HEK293 (cell line): ENCODE results near the gene RPL29.
"Not testable (repeated sequence)": the region's sequence is repeated elsewhere in the genome, so short reads cannot be mapped to it uniquely, and the experiment has no call there.

Experiments used
- SP2 ChIP-seq: fragments of 450-650 bp; formaldehyde crosslinking; IDR thresholded peaks from 2 replicates; pipeline ENCODE4 v1.5.1; 2016; ENCODE audit warnings: missing biosample characterization, missing genetic modification characterization
- YY1 ChIP-seq: fragments of 450-650 bp; formaldehyde crosslinking; IDR thresholded peaks from 2 replicates; pipeline ENCODE4 v1.5.1; 2018; ENCODE audit warnings: missing biosample characterization, missing genetic modification characterization
- ZNF121 ChIP-seq: fragments of 450-650 bp; formaldehyde crosslinking; IDR thresholded peaks from 2 replicates; pipeline ENCODE4 v1.5.1; 2016; ENCODE audit warnings: missing biosample characterization, missing genetic modification characterization
- ZNF133 ChIP-seq: fragments of 450-650 bp; formaldehyde crosslinking; IDR thresholded peaks from 2 replicates; pipeline ENCODE4 v1.5.1; 2016; ENCODE audit warnings: missing biosample characterization, missing genetic modification characterization
- ZNF521 ChIP-seq: fragments of 450-650 bp; formaldehyde crosslinking; IDR thresholded peaks from 2 replicates; pipeline ENCODE4 v1.5.1; 2017; ENCODE audit warnings: missing biosample characterization, mild to moderate bottlenecking, missing genetic modification characterization
- ZNF670 ChIP-seq: fragments of 450-650 bp; formaldehyde crosslinking; IDR thresholded peaks from 2 replicates; pipeline ENCODE4 v1.5.1; 2016; ENCODE audit warnings: missing biosample characterization, missing genetic modification characterization, low read depth
- ZNF791 ChIP-seq: fragments of 450-650 bp; formaldehyde crosslinking; IDR thresholded peaks from 2 replicates; pipeline ENCODE4 v1.5.1; 2016; ENCODE audit warnings: missing biosample characterization, missing genetic modification characterization
- ZSCAN30 ChIP-seq: fragments of 450-650 bp; IDR thresholded peaks from 2 replicates; pipeline ENCODE4 v1.5.1; 2018; ENCODE audit warnings: missing biosample characterization, mild to moderate bottlenecking, missing genetic modification characterization, moderate library complexity
- TF ChIP-seq, protein P1 (sequence below): fragments of 450-650 bp; formaldehyde crosslinking; IDR thresholded peaks from 2 replicates; pipeline ENCODE4 v1.5.1; 2016; ENCODE audit warnings: missing biosample characterization, missing genetic modification characterization

DNA sequence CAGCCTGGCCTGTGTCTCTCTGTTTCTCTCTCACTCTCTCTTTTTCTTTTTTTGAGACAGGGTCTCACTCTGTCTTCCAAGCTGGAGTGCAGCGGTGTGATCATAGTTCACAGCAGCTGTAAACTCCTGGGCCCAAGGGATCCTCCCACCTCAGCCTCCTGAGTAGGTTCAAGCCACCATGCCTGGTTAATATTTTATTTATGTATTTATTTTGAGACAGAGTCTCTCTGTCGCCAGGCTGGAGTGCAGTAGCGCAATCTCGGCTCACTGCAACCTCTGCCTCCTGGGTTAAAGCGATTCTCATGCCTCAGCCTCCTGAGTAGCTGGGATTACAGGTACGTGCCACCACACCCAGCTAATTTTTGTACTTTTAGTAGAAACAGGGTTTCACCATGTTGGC, 38.1 kb upstream of the RPL29 start:
- TF ChIP-seq YY1 (tag by site-specific recombination); ZNF670 (tag by site-specific recombination); SP2 (tag by site-specific recombination); ZNF133 (tag by site-specific recombination); ZNF121 (tag by site-specific recombination); ZNF791 (tag by site-specific recombination); ZNF521; ZSCAN30 (tag by site-specific recombination): not testable (repeated sequence)
- TF ChIP-seq, protein P1, sequence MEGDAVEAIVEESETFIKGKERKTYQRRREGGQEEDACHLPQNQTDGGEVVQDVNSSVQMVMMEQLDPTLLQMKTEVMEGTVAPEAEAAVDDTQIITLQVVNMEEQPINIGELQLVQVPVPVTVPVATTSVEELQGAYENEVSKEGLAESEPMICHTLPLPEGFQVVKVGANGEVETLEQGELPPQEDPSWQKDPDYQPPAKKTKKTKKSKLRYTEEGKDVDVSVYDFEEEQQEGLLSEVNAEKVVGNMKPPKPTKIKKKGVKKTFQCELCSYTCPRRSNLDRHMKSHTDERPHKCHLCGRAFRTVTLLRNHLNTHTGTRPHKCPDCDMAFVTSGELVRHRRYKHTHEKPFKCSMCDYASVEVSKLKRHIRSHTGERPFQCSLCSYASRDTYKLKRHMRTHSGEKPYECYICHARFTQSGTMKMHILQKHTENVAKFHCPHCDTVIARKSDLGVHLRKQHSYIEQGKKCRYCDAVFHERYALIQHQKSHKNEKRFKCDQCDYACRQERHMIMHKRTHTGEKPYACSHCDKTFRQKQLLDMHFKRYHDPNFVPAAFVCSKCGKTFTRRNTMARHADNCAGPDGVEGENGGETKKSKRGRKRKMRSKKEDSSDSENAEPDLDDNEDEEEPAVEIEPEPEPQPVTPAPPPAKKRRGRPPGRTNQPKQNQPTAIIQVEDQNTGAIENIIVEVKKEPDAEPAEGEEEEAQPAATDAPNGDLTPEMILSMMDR (tag by site-specific recombination): not testable (repeated sequence)
